ENCODE results near the gene IZUMO1R.

- TF ChIP-seq CTCF (IDR thresholded peaks at IDR 0.05; ENCODE audit: borderline replicate concordance, extremely low read depth, low read length, poor library complexity, severe bottlenecking) (no peak), EZH2 (IDR thresholded peaks at IDR 0.05; ENCODE audit: borderline replicate concordance, low read depth, low read length, severe bottlenecking) (no peak)
These were observed 34.3 kb downstream of the IZUMO1R start for GRCh38 chr11:94338651-94339050.

All from DND-41 (cell line).